Neural progenitor cell (in vitro differentiated cells): ENCODE results near the gene PRKCE. TPM values are rescaled to one million over a fixed set of nuclear protein-coding genes. Genes with fewer than 3 reads are reported as not detected.

Experiments used
- DNase-seq: peaks from one replicate; pipeline ENCODE4 v3.0.0-alpha.2; 2016; ENCODE audit warnings: low spot score
- H2AFZ ChIP-seq: fragments of 200-600 bp; sonication (generic); replicated peaks from 2 replicates; pipeline ENCODE4 v1.6.1; 2016; ENCODE audit warnings: antibody characterized with exemption
- H3F3A ChIP-seq: fragments of 200-600 bp; sonication (generic); 2 replicates; pipeline ENCODE4 v1.6.1; 2016; ENCODE audit warnings: antibody characterized with exemption, low read depth
- H3K27ac ChIP-seq: fragments of 200-600 bp; sonication (generic); 2 replicates; pipeline ENCODE4 v1.5.1; 2016; ENCODE audit warnings: mild to moderate bottlenecking
- H3K27me3 ChIP-seq: fragments of 200-600 bp; sonication (generic); 2 replicates; pipeline ENCODE4 v1.6.1; 2016; ENCODE audit warnings: mild to moderate bottlenecking, moderate library complexity
- H3K36me3 ChIP-seq: fragments of 200-600 bp; sonication (generic); 2 replicates; pipeline ENCODE4 v1.5.1; 2016
- H3K4me1 ChIP-seq: fragments of 200-600 bp; sonication (generic); 2 replicates; pipeline ENCODE4 v1.6.1; 2016; ENCODE audit warnings: mixed run types
- H3K4me2 ChIP-seq: fragments of 200-600 bp; sonication (generic); 2 replicates; pipeline ENCODE4 v1.6.1; 2016
- H3K4me3 ChIP-seq: fragments of 200-600 bp; sonication (generic); 2 replicates; pipeline ENCODE4 v1.5.1; 2016
- H3K79me2 ChIP-seq: fragments of 200-600 bp; sonication (generic); 2 replicates; pipeline ENCODE4 v1.6.1; 2016; ENCODE audit warnings: low read depth
- H3K9ac ChIP-seq: fragments of 200-600 bp; sonication (generic); 2 replicates; pipeline ENCODE4 v1.6.1; 2016
- H3K9me3 ChIP-seq: fragments of 200-600 bp; sonication (generic); 2 replicates; pipeline ENCODE4 v1.5.1; 2016; ENCODE audit warnings: low read depth
- H4K20me1 ChIP-seq: fragments of 200-600 bp; sonication (generic); 2 replicates; pipeline ENCODE4 v1.6.1; 2016; ENCODE audit warnings: low read depth
- H3K27ac Mint-ChIP-seq: 3 replicates; pipeline ENCODE4 v1.8.0; 2021; ENCODE audit warnings: mixed read lengths
- H3K27me3 Mint-ChIP-seq: 2 replicates; pipeline ENCODE4 v1.8.0; 2022; ENCODE audit warnings: low read depth, mild to moderate bottlenecking, inconsistent platforms, moderate library complexity, mixed read lengths; ENCODE audit not compliant: insufficient read depth
- H3K36me3 Mint-ChIP-seq: 3 replicates; pipeline ENCODE4 v1.8.0; 2021; ENCODE audit warnings: mixed read lengths
- H3K4me1 Mint-ChIP-seq: 3 replicates; pipeline ENCODE4 v1.8.0; 2021; ENCODE audit warnings: mixed read lengths
- H3K4me3 Mint-ChIP-seq: 3 replicates; pipeline ENCODE4 v1.8.0; 2021; ENCODE audit warnings: mild to moderate bottlenecking, moderate library complexity, mixed read lengths
- H3K9me3 Mint-ChIP-seq: 3 replicates; pipeline ENCODE4 v1.8.0; 2020; ENCODE audit warnings: mixed read lengths
- CTCF ChIP-seq: fragments of 200-600 bp; sonication (generic); IDR thresholded peaks from 2 replicates; pipeline ENCODE4 v1.5.1; 2017; ENCODE audit warnings: antibody characterized with exemption, mild to moderate bottlenecking
- EZH2 ChIP-seq: fragments of 200-600 bp; sonication (generic); IDR thresholded peaks from 2 replicates; pipeline ENCODE4 v1.6.1; 2017; ENCODE audit warnings: antibody characterized with exemption, mild to moderate bottlenecking, moderate library complexity
- EZH2phosphoT487 ChIP-seq: fragments of 200-600 bp; sonication (generic); IDR thresholded peaks from 2 replicates; pipeline ENCODE4 v1.6.1; 2017; ENCODE audit warnings: antibody characterized with exemption
- total RNA-seq: library from RNA; depleted of rRNA; stranded (reverse); fragments of >200 nt; gene quantifications from 2 replicates; pipeline ENCODE4 v1.2.3, GENCODE V29; 2015; ENCODE audit warnings: low replicate concordance

PRKCE gene
- total RNA-seq, 1 donor from 2014 or later = 4.1 TPM

DNA sequence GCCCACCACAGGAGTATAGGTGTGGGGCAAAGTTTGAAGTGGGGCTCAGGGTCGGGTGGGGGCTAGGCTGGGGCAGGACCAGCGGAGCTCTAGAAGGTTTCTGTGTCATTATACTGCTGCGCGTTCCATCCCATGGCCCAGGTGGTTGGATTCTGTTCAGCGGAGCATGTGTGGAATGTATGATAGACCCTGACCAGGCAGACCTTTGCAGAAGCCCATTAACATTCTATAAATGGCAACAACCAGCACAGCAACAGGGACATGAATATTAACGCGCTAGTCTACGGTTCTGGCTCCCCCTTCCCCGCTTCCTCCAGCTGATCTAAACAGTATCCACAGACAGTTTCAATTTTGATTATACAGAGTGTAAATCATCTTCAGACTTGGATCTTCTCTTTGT is 4.1 kb upstream of the PRKCE start:
- no peaks in the 10 kb centered on the region for H3K9me3 ChIP-seq
- TF ChIP-seq EZH2phosphoT487 (no peak), CTCF (no peak), EZH2 (no peak)

GRCh38 chr2:45647986-45648520 is 3.4 kb upstream of the PRKCE start:
- H2AFZ ChIP-seq = no peak overlapping the region
- H3K9me3 ChIP-seq = no peaks in the 10 kb centered on the region
- Mint-ChIP-seq H3K27me3 (peaks cover 29% of the 10 kb centered on the region), H3K4me3 (peak overlapping the region; percentile 61), H3K36me3 (no peaks in the 10 kb centered on the region), H3K4me1 (peaks cover 29% of the 10 kb centered on the region), H3K27ac (no peak overlapping the region), H3K9me3 (no peaks in the 10 kb centered on the region)
- H3K36me3 ChIP-seq = no peaks in the 10 kb centered on the region
- no peak overlapping the region for H3K4me3 ChIP-seq
- TF ChIP-seq EZH2phosphoT487 = no peak
- no peak for TF ChIP-seq CTCF
- no peak for TF ChIP-seq EZH2
- peaks cover 13% of the 10 kb centered on the region for H3K4me1 ChIP-seq
- no peak overlapping the region for H3K9ac ChIP-seq
- no peak for DNase-seq
- H3F3A ChIP-seq = peaks cover 21% of the 10 kb centered on the region
- no peak overlapping the region for H3K4me2 ChIP-seq
- H4K20me1 ChIP-seq = peaks cover 7% of the 10 kb centered on the region
- H3K79me2 ChIP-seq = no peaks in the 10 kb centered on the region
- H3K27me3 ChIP-seq = peaks cover 88% of the 10 kb centered on the region
- no peak overlapping the region for H3K27ac ChIP-seq

More for the DNA sequence above, 4.1 kb upstream of the PRKCE start:
- peaks cover 24% of the 10 kb centered on the region for H3K4me1 Mint-ChIP-seq
- no peak overlapping the region for H3K27ac ChIP-seq
- H3K4me2 ChIP-seq = no peak overlapping the region
- peaks cover 24% of the 10 kb centered on the region for H3K27me3 Mint-ChIP-seq
- peaks cover 88% of the 10 kb centered on the region for H3K27me3 ChIP-seq
- peaks cover 21% of the 10 kb centered on the region for H3F3A ChIP-seq
- peaks cover 7% of the 10 kb centered on the region for H3K4me1 ChIP-seq
- no peaks in the 10 kb centered on the region for H3K36me3 ChIP-seq
- no peak overlapping the region for H3K9ac ChIP-seq
- no peaks in the 10 kb centered on the region for H3K36me3 Mint-ChIP-seq
- no peak overlapping the region for H2AFZ ChIP-seq
- H3K79me2 ChIP-seq = no peaks in the 10 kb centered on the region
- DNase-seq = no peak
- no peak overlapping the region for H3K27ac Mint-ChIP-seq
- H3K4me3 Mint-ChIP-seq = no peak overlapping the region
- H3K4me3 ChIP-seq = no peak overlapping the region
- H3K9me3 Mint-ChIP-seq = no peaks in the 10 kb centered on the region
- peaks cover 7% of the 10 kb centered on the region for H4K20me1 ChIP-seq

DNA sequence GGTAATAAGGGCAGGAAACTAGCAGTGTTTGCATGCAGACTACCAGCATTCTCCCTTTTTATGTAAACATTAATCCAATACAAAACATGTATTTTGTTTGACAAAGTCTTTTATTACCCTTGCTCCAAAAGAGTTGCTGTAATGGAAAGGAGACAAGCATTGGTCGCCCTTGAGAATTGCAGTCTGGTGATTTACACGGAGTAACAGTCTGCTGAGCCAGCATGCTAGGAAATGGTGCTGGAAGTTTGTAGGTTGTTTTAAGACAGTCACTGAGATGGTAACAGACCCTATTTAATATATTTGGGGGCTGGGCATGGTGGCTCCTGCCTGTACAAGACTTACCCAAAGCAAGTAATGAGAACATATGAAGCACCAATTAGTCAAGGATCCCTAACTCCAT is 2.8 kb upstream of the PRKCE start:
- H3K27me3 ChIP-seq = peaks cover 88% of the 10 kb centered on the region
- H3K4me2 ChIP-seq = no peak overlapping the region
- H3K27ac Mint-ChIP-seq = no peak overlapping the region

More for the DNA sequence above, 2.8 kb upstream of the PRKCE start:
- peaks cover 7% of the 10 kb centered on the region for H4K20me1 ChIP-seq
- no peaks in the 10 kb centered on the region for H3K36me3 ChIP-seq
- peaks cover 21% of the 10 kb centered on the region for H3F3A ChIP-seq
- Mint-ChIP-seq H3K9me3 (no peaks in the 10 kb centered on the region), H3K27me3 (peaks cover 29% of the 10 kb centered on the region), H3K4me1 (peaks cover 31% of the 10 kb centered on the region), H3K36me3 (no peaks in the 10 kb centered on the region), H3K4me3 (peak overlapping the region; percentile 21)
- no peaks in the 10 kb centered on the region for H3K9me3 ChIP-seq
- DNase-seq = no peak
- TF ChIP-seq CTCF (no peak), EZH2phosphoT487 (no peak), EZH2 (no peak)
- H2AFZ ChIP-seq = no peak overlapping the region
- H3K27ac ChIP-seq = no peak overlapping the region
- no peaks in the 10 kb centered on the region for H3K79me2 ChIP-seq
- no peak overlapping the region for H3K4me3 ChIP-seq
- no peak overlapping the region for H3K9ac ChIP-seq
- peaks cover 13% of the 10 kb centered on the region for H3K4me1 ChIP-seq
